Gastrocnemius medialis (tissue), 4 donors: Measurements from ENCODE around the gene AGXT2. TPM values are rescaled to one million over a fixed set of nuclear protein-coding genes. Genes with fewer than 3 reads are reported as not detected.

Experiments
- ATAC-seq, 2 donors: fragments of 150-250 bp; one replicate each; pipeline ENCODE4 v1.9.1; 2016
- DNase-seq, 2 donors: peaks; one replicate each; pipeline ENCODE4 v3.0.0-alpha.2; 2019
- H3K27ac ChIP-seq, 4 donors: fragments of 200-600 bp; sonication (generic); 1 replicate in 1 of 4; 2 replicates in 3 of 4; pipeline ENCODE4 v1.5.1; 2016 to 2018; ENCODE audit warnings: mild to moderate bottlenecking in 2 of 4, moderate library complexity in 1 of 4
- H3K27me3 ChIP-seq, 3 donors: fragments of 200-600 bp; sonication (generic) in 2 of 3; 1 replicate in 1 of 3; 2 replicates in 2 of 3; pipeline versions ENCODE4 v1.5.1 to v1.6.0; 2016 to 2019; ENCODE audit warnings: mild to moderate bottlenecking in 1 of 3, moderate library complexity in 1 of 3
- H3K36me3 ChIP-seq, 2 donors: fragments of 200-600 bp; sonication (generic) in 1 of 2; one replicate each; pipeline ENCODE4 v1.5.1; 2017 to 2018
- H3K4me1 ChIP-seq, 2 donors: fragments of 200-600 bp; sonication (generic) in 1 of 2; one replicate each; pipeline ENCODE4 v1.5.1; 2016 to 2017; ENCODE audit warnings: mild to moderate bottlenecking in 2 of 2
- H3K4me3 ChIP-seq, 4 donors: fragments of 200-600 bp; sonication (generic) in 3 of 4; 1 replicate in 1 of 4; 2 replicates in 3 of 4; pipeline ENCODE4 v1.5.1; 2016 to 2019; ENCODE audit warnings: mild to moderate bottlenecking in 2 of 4
- H3K9me3 ChIP-seq, 3 donors: fragments of 200-600 bp; sonication (generic) in 2 of 3; 1 replicate in 1 of 3; 2 replicates in 2 of 3; pipeline ENCODE4 v1.5.1; 2016 to 2019
- POLR2A ChIP-seq, 2 donors: fragments of 450-650 bp; IDR thresholded peaks; one replicate each; pipeline ENCODE4 v1.6.1; 2017; ENCODE audit warnings: antibody characterized with exemption in 2 of 2, mild to moderate bottlenecking in 2 of 2, moderate library complexity in 2 of 2
- in situ Hi-C, 4 donors: fragments of 200-750 bp; cut with MboI; loops; one replicate each; pipeline versions ENCODE4 v1.15.0 to v1.8.0; 2017; ENCODE audit warnings: low sequenced_read_pairs in 4 of 4
- intact Hi-C: fragments of 100-400 bp; cut with DNase I; formaldehyde crosslinking; loops from one replicate; pipeline ENCODE4 v1.15.1; 2023; ENCODE audit warnings: low total_unique reads
- total RNA-seq, 4 donors: library from RNA; depleted of rRNA; stranded (reverse); fragments of >200 nt; gene quantifications; one replicate each; pipeline versions ENCODE4 v1.1.0 to v1.2.3, GENCODE V29; 2016
- TF ChIP-seq, protein P1 (sequence below), 5 experiments: fragments of 450-650 bp in 3 of 5; fragments of 200-600 bp in 2 of 5; sonication (generic) in 2 of 5; IDR thresholded peaks in 4 of 5; conservative IDR thresholded peaks in 1 of 5; 1 replicate in 4 of 5; 2 replicates in 1 of 5; pipeline ENCODE4 v1.5.1; 2016 to 2019; ENCODE audit warnings: antibody characterized with exemption in 5 of 5, mild to moderate bottlenecking in 3 of 5, moderate library complexity in 3 of 5

AGXT2 gene
- total RNA-seq, 4 donors from 2014 or later: 0.20 TPM; not detected in 2

DNA sequence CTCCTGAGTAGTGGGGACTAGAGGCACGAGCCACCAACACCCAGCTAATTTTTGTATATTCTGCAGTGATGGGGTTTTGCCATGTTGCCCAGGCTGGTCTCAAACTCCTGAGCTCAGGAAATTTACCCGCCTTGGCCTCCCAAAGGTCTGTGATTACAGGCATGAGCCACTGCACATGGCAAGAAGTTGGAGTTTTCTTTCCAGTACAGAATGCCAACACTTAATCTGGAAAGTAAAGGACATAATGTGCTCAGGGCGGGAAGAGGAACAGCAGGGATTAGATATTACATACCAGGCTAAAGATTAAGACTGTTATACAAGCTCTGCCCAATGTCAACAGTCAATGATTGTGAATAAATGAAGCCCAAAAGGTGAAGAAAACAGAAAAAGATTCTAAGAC, 47.2 kb upstream of the AGXT2 start:
- ATAC-seq (no peak), DNase-seq (no peak)
- in situ Hi-C loops: loop anchor here in 1 of 4 donors (25.0 kb wide), 1 partner anchor 817 kb away; no protein-coding TSS in a partner anchor
- H3K27me3 ChIP-seq: no peaks in the 10 kb centered on the region
- no peaks in the 10 kb centered on the region for H3K36me3 ChIP-seq
- intact Hi-C loops: no loop called here
- no peaks in the 10 kb centered on the region for H3K4me1 ChIP-seq
- no peak overlapping the region for H3K27ac ChIP-seq
- no peaks in the 10 kb centered on the region for H3K9me3 ChIP-seq
- H3K4me3 ChIP-seq: no peak overlapping the region
- TF ChIP-seq POLR2A (IDR thresholded peaks at IDR 0.05): no peak
- TF ChIP-seq, protein P1, sequence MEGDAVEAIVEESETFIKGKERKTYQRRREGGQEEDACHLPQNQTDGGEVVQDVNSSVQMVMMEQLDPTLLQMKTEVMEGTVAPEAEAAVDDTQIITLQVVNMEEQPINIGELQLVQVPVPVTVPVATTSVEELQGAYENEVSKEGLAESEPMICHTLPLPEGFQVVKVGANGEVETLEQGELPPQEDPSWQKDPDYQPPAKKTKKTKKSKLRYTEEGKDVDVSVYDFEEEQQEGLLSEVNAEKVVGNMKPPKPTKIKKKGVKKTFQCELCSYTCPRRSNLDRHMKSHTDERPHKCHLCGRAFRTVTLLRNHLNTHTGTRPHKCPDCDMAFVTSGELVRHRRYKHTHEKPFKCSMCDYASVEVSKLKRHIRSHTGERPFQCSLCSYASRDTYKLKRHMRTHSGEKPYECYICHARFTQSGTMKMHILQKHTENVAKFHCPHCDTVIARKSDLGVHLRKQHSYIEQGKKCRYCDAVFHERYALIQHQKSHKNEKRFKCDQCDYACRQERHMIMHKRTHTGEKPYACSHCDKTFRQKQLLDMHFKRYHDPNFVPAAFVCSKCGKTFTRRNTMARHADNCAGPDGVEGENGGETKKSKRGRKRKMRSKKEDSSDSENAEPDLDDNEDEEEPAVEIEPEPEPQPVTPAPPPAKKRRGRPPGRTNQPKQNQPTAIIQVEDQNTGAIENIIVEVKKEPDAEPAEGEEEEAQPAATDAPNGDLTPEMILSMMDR (IDR thresholded peaks at IDR 0.05 in 4 of 5, conservative IDR thresholded peaks at IDR 0.05 in 1 of 5): no peak

DNA sequence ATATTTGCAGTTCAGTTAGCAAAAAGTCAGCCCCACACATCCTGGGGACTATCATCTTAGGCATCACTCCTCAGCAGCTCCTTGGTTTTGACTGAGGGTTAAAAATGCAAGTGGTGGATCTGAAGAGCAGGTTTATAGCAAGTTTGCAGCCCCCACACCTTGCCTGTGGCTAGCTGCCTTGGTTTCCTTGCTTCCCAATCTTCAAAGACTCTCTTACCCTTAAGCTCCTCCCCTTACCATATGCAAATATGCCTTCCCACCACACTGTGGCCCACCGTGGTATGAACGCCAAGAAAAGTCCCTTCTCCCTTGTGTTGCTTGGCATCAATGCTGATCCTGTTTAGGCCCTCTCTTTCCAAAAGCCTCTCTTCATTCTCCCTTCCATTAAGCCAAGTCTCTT, 45.0 kb upstream of the AGXT2 start:
- Histone ChIP-seq H3K4me3 (no peak overlapping the region), H3K27me3 (no peaks in the 10 kb centered on the region), H3K4me1 (no peaks in the 10 kb centered on the region), H3K9me3 (no peaks in the 10 kb centered on the region), H3K27ac (no peak overlapping the region), H3K36me3 (no peaks in the 10 kb centered on the region)
- in situ Hi-C loops (loop anchor here in 1 of 4 donors (25.0 kb wide), 1 partner anchor 820 kb away; no protein-coding TSS in a partner anchor), intact Hi-C loops (no loop called here)
- ATAC-seq (no peak), DNase-seq (no peak)
- TF ChIP-seq, protein P1 (IDR thresholded peaks at IDR 0.05 in 4 of 5, conservative IDR thresholded peaks at IDR 0.05 in 1 of 5): no peak

GRCh38 chr5:35091704-35092103, 44.0 kb upstream of the AGXT2 start:
- H3K27me3 ChIP-seq: no peaks in the 10 kb centered on the region
- DNase-seq (no peak), ATAC-seq (no peak)
- TF ChIP-seq POLR2A (IDR thresholded peaks at IDR 0.05): no peak
- TF ChIP-seq, protein P1 (IDR thresholded peaks at IDR 0.05 in 4 of 5, conservative IDR thresholded peaks at IDR 0.05 in 1 of 5): no peak
- no peaks in the 10 kb centered on the region for H3K4me1 ChIP-seq
- in situ Hi-C loops (loop anchor here in 1 of 4 donors (25.0 kb wide), 1 partner anchor 821 kb away; no protein-coding TSS in a partner anchor), intact Hi-C loops (no loop called here)
- H3K4me3 ChIP-seq: no peak overlapping the region
- no peak overlapping the region for H3K27ac ChIP-seq
- no peaks in the 10 kb centered on the region for H3K9me3 ChIP-seq
- H3K36me3 ChIP-seq: no peaks in the 10 kb centered on the region

DNA sequence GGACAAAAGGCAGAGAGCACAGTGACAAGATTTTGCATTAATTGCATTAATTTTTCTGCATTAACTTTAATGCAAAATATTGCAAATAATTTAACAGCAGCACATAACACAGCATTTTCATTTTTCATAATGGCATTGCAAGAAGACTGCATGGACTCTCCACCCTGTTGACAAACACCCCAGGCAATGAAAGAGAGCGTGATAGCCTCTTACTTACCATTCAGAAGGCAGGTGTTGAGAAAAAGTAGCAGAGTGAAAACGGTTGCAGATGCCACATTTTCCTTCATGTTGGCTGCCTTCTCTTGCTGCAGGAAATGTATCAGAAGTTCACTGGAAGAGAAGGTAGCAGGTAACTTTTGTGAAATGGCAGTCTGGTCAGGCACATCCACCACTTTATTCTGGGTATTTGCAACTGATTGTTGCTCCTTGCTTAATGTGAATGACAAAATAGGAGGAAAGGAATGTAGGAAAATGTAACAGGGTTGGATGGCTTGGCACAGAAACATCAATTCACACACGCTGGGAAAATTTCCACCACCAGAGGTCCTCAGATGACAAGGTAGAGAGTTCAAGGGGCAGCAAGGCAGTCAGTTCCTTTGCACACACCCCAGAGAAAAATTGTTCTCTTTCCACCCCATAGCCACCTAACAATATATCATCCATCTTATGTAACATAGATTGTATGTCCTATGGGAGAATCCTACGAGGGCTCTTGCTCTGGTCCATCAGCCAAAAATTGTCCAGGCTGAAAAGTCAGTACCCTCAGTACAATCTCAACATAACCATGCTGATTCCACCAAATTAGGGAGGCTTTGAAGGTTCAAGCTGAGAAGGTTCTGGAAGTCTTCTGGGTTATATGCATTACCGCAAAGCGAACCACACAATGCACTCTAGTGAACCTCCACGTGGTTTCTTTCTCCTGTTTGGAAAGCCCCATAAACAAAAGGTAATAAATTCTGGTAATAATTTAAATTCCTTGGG, 41.9 kb upstream of the AGXT2 start:
- Histone ChIP-seq H3K4me1 (no peaks in the 10 kb centered on the region), H3K4me3 (no peak overlapping the region), H3K27ac (no peak overlapping the region), H3K9me3 (no peaks in the 10 kb centered on the region), H3K36me3 (no peaks in the 10 kb centered on the region), H3K27me3 (no peaks in the 10 kb centered on the region)
- ATAC-seq (no peak), DNase-seq (peak in 1 of 2 donors; percentile 17)
- TF ChIP-seq, protein P1 (IDR thresholded peaks at IDR 0.05 in 4 of 5, conservative IDR thresholded peaks at IDR 0.05 in 1 of 5): peak in 3 of 5 experiments; percentile 24 to 33 (median 29)
- TF ChIP-seq POLR2A (IDR thresholded peaks at IDR 0.05): no peak
- intact Hi-C loops: no loop called here
- in situ Hi-C loops: loop anchor here in 1 of 4 donors (25.0 kb wide), 1 partner anchor 823 kb away; no protein-coding TSS in a partner anchor
